Measurements from ENCODE around the gene GRK1. TPM values are rescaled to one million over a fixed set of nuclear protein-coding genes. Genes with fewer than 3 reads are reported as not detected.

Gene GRK1
- total RNA-seq, 2 experiments from 2014 or later: 0.07 to 0.09 TPM

GRCh38 chr13:113650731-113651148 is 16.3 kb upstream of the GRK1 start:
- CTCF ChIA-PET: no interaction called here
- Mint-ChIP-seq H3K4me3 (no peak overlapping the region), H3K4me1 (ENCODE audit: low read depth) (peaks cover 26% of the 10 kb centered on the region), H3K27ac (no peak overlapping the region), H3K27me3 (no peaks in the 10 kb centered on the region), H3K36me3 (ENCODE audit: low read depth) (no peaks in the 10 kb centered on the region), H3K9me3 (no peaks in the 10 kb centered on the region)
- TF ChIP-seq CTCF (IDR thresholded peaks at IDR 0.05): no peak
- intact Hi-C loops (cut with micrococcal nuclease): no loop called here
- ATAC-seq (no peak), DNase-seq (no peak)
- POLR2A ChIA-PET: no interaction called here

GRCh38 chr13:113651511-113652403 is 15.3 kb upstream of the GRK1 start:
- intact Hi-C loops (cut with micrococcal nuclease): no loop called here
- CTCF ChIA-PET: interaction anchor here (1.0 kb wide), 1 partner anchor 73 kb away, joined by 4 read pairs; no protein-coding TSS in a partner anchor
- H3K9me3 Mint-ChIP-seq: no peaks in the 10 kb centered on the region
- H3K4me1 Mint-ChIP-seq (ENCODE audit: low read depth): peaks cover 21% of the 10 kb centered on the region
- POLR2A ChIA-PET: interaction anchor here (1.3 kb wide), 1 partner anchor 14 kb away, joined by 3 read pairs; no protein-coding TSS in a partner anchor
- no peak overlapping the region for H3K4me3 Mint-ChIP-seq
- no peak overlapping the region for H3K27ac Mint-ChIP-seq
- H3K36me3 Mint-ChIP-seq (ENCODE audit: low read depth): no peaks in the 10 kb centered on the region
- no peak for TF ChIP-seq CTCF (IDR thresholded peaks at IDR 0.05)
- no peaks in the 10 kb centered on the region for H3K27me3 Mint-ChIP-seq
- ATAC-seq (no peak), DNase-seq (no peak)

GRCh38 chr13:113652404-113653263 is 14.4 kb upstream of the GRK1 start:
- H3K27ac Mint-ChIP-seq: no peak overlapping the region
- intact Hi-C loops (cut with micrococcal nuclease): no loop called here
- H3K4me1 Mint-ChIP-seq (ENCODE audit: low read depth): peaks cover 14% of the 10 kb centered on the region
- ChIA-PET POLR2A (interaction anchor here (1.3 kb wide), 1 partner anchor 15 kb away, joined by 3 read pairs; no protein-coding TSS in a partner anchor), CTCF (interaction anchor here (1.0 kb wide), 1 partner anchor 72 kb away, joined by 4 read pairs; no protein-coding TSS in a partner anchor)
- no peak for DNase-seq
- TF ChIP-seq CTCF (IDR thresholded peaks at IDR 0.05): no peak
- no peaks in the 10 kb centered on the region for H3K36me3 Mint-ChIP-seq (ENCODE audit: low read depth)
- no peak for ATAC-seq
- no peaks in the 10 kb centered on the region for H3K9me3 Mint-ChIP-seq
- no peak overlapping the region for H3K4me3 Mint-ChIP-seq
- H3K27me3 Mint-ChIP-seq: no peaks in the 10 kb centered on the region

GRCh38 chr13:113653264-113654174 is 13.5 kb upstream of the GRK1 start:
- CTCF ChIA-PET: no interaction called here
- H3K4me3 Mint-ChIP-seq: no peak overlapping the region
- POLR2A ChIA-PET: no interaction called here
- peaks cover 14% of the 10 kb centered on the region for H3K4me1 Mint-ChIP-seq (ENCODE audit: low read depth)
- H3K36me3 Mint-ChIP-seq (ENCODE audit: low read depth): no peaks in the 10 kb centered on the region
- DNase-seq (peak; percentile 46), ATAC-seq (peak; percentile 53)
- no peaks in the 10 kb centered on the region for H3K27me3 Mint-ChIP-seq
- intact Hi-C loops (cut with micrococcal nuclease): no loop called here
- H3K27ac Mint-ChIP-seq: no peak overlapping the region
- no peaks in the 10 kb centered on the region for H3K9me3 Mint-ChIP-seq
- no peak for TF ChIP-seq CTCF (IDR thresholded peaks at IDR 0.05)

Measured in activated CD8-positive, alpha-beta T cell treated with anti-CD3 and anti-CD28 coated beads for 36 hours (primary cell).